Astrocyte (in vitro differentiated cells and primary cell): Measurements from ENCODE around the gene CLIC1.

Experiments used
- CTCF ChIP-seq: IDR thresholded peaks from 2 replicates; pipeline ENCODE4 v1.5.1; 2011; ENCODE audit warnings: low read depth, mild to moderate bottlenecking, inconsistent platforms, low read length, moderate library complexity; ENCODE audit not compliant: insufficient read depth
- EZH2 ChIP-seq: IDR thresholded peaks from 2 replicates; pipeline ENCODE4 v1.6.1; 2012; ENCODE audit warnings: mild to moderate bottlenecking, low read length, inconsistent platforms; ENCODE audit not compliant: insufficient read depth

GRCh38 chr6:31702405-31702818 lies 33.9 kb downstream of the CLIC1 start:
- TF ChIP-seq CTCF = no peak
- TF ChIP-seq EZH2 = no peak
